ENCODE results near the gene RASA4B.

- TF ChIP-seq CTCF (IDR thresholded peaks at IDR 0.05; ENCODE audit: extremely low read depth in 1 of 2, insufficient read depth in 1 of 2, low read depth in 1 of 2, low read length in 2 of 2) (no peak), GATA2 (IDR thresholded peaks at IDR 0.05; ENCODE audit: insufficient read depth, insufficient read length, low read depth, low read length) (no peak), POLR2AphosphoS5 (IDR thresholded peaks at IDR 0.05; ENCODE audit: insufficient read depth, low read depth, low read length) (no peak), JUN (IDR thresholded peaks at IDR 0.05; ENCODE audit: borderline replicate concordance, insufficient read depth, insufficient read length, low read depth) (no peak), POLR2A (IDR thresholded peaks at IDR 0.05; ENCODE audit: low read depth, low read length) (no peak)
Measured at GRCh38 chr7:102457352-102457924, 60.1 kb downstream of the RASA4B start.

Measured in endothelial cell of umbilical vein (primary cell).